Hepatocyte (in vitro differentiated cells): ENCODE results near the gene ARHGAP11A. TPM values are rescaled to one million over a fixed set of nuclear protein-coding genes. Genes with fewer than 3 reads are reported as not detected.
"Not testable (repeated sequence)": the region's sequence is repeated elsewhere in the genome, so short reads cannot be mapped to it uniquely, and the experiment has no call there.

Source experiments
- DNase-seq: peaks from one replicate; pipeline ENCODE4 v3.0.0-alpha.2; 2016; ENCODE audit warnings: low spot score
- H2AFZ ChIP-seq: fragments of 200-600 bp; sonication (generic); 2 replicates; pipeline ENCODE4 v1.6.0; 2016; ENCODE audit warnings: antibody characterized with exemption, mild to moderate bottlenecking
- H3K27ac ChIP-seq: fragments of 200-600 bp; sonication (generic); 2 replicates; pipeline ENCODE4 v1.5.1; 2016; ENCODE audit warnings: mild to moderate bottlenecking
- H3K27me3 ChIP-seq: fragments of 200-600 bp; sonication (generic); 2 replicates; pipeline ENCODE4 v1.6.1; 2016
- H3K36me3 ChIP-seq: fragments of 200-600 bp; sonication (generic); replicated peaks from 2 replicates; pipeline ENCODE4 v1.5.1; 2016; ENCODE audit warnings: low read depth; ENCODE audit not compliant: insufficient read depth
- H3K4me1 ChIP-seq: fragments of 200-600 bp; sonication (generic); 2 replicates; pipeline ENCODE4 v1.5.1; 2016; ENCODE audit warnings: mild to moderate bottlenecking, moderate library complexity; ENCODE audit not compliant: insufficient read depth
- H3K4me2 ChIP-seq: fragments of 200-600 bp; sonication (generic); 2 replicates; pipeline ENCODE4 v1.6.0; 2016
- H3K4me3 ChIP-seq: fragments of 200-600 bp; sonication (generic); 2 replicates; pipeline ENCODE4 v1.5.1; 2016; ENCODE audit warnings: mild to moderate bottlenecking
- H3K79me2 ChIP-seq: fragments of 200-600 bp; sonication (generic); 2 replicates; pipeline ENCODE4 v1.6.0; 2017; ENCODE audit warnings: mild to moderate bottlenecking
- H3K9me2 ChIP-seq: fragments of 200-600 bp; sonication (generic); replicated peaks from 2 replicates; pipeline ENCODE4 v1.6.0; 2017; ENCODE audit warnings: mild to moderate bottlenecking; ENCODE audit not compliant: insufficient read depth
- H3K9me3 ChIP-seq: fragments of 200-600 bp; sonication (generic); 2 replicates; pipeline ENCODE4 v1.5.1; 2016; ENCODE audit warnings: low read depth, mild to moderate bottlenecking
- H4K20me1 ChIP-seq: fragments of 200-600 bp; sonication (generic); 2 replicates; pipeline ENCODE4 v1.6.0; 2016; ENCODE audit warnings: mild to moderate bottlenecking; ENCODE audit not compliant: insufficient read depth, poor library complexity, severe bottlenecking
- WGBS: methylation state at CpG from one replicate; pipeline ENCODE4 v1.1.6; 2016; ENCODE audit warnings: low lambda C conversion rate; ENCODE audit errors: missing lambda C conversion rate; 5-methylcytosine and 5-hydroxymethylcytosine counted together
- polyA plus RNA-seq: library from polyadenylated mRNA; unstranded; fragments of >200 nt; fragmentation: Nextera tagmentation; extraction: Ambion mirVana; gene quantifications from 2 replicates; pipeline ENCODE4 v1.2.1, GENCODE V29; 2016
- total RNA-seq: library from RNA; depleted of rRNA; stranded (reverse); fragments of >200 nt; gene quantifications from 2 replicates; pipeline ENCODE4 v1.2.3, GENCODE V29; 2014

Gene ARHGAP11A, protein sequence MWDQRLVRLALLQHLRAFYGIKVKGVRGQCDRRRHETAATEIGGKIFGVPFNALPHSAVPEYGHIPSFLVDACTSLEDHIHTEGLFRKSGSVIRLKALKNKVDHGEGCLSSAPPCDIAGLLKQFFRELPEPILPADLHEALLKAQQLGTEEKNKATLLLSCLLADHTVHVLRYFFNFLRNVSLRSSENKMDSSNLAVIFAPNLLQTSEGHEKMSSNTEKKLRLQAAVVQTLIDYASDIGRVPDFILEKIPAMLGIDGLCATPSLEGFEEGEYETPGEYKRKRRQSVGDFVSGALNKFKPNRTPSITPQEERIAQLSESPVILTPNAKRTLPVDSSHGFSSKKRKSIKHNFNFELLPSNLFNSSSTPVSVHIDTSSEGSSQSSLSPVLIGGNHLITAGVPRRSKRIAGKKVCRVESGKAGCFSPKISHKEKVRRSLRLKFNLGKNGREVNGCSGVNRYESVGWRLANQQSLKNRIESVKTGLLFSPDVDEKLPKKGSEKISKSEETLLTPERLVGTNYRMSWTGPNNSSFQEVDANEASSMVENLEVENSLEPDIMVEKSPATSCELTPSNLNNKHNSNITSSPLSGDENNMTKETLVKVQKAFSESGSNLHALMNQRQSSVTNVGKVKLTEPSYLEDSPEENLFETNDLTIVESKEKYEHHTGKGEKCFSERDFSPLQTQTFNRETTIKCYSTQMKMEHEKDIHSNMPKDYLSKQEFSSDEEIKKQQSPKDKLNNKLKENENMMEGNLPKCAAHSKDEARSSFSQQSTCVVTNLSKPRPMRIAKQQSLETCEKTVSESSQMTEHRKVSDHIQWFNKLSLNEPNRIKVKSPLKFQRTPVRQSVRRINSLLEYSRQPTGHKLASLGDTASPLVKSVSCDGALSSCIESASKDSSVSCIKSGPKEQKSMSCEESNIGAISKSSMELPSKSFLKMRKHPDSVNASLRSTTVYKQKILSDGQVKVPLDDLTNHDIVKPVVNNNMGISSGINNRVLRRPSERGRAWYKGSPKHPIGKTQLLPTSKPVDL
- total RNA-seq (4.7 and 4.9 TPM in 2 replicates), polyA plus RNA-seq (3.4 and 4.8 TPM in 2 replicates)

DNA sequence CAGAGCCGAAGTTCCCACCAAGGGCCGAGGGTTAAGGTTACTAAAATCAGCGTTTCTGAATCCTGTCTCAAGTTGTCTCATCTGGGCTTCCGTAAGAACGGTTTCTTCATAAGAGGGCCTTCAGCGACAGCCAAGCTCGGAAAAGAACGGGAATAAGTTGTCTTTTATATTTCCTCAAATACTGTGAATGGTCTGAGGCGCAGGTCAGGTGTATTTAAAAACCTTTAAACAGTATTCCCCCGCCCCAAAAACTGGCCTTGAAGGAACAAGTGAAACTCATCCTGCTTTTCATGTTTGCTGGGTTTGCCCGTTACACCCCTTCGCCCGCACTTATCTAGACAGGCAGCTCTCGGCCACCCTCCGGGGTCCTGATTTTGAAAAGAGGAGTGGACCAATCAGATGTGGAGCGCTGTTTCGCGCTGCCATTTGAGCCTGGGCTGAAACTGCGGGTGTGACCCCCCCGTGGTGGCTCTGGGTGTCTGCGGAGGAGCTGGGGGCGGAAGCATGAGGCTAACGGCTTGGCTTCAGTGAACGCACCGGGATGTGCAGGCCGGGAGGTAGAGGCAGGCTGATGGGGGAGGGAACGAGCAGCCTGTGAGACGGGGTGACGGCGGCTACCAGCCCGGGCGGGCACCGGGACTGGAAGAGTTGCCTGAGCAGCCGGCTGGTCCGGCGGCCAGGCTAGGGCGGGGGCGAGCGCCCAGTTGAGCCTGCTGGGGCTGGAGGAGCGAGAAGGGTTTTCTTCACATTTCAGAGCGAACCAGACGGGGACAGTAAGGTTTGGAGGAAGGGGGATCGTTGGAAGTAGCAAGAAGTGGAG, at the start of gene ARHGAP11A:
ARHGAP11A (plus strand) TSS at position 454 of the 820 bp plus-strand sequence. CDS start 708 bp downstream, outside the sequence.
- H3K79me2 ChIP-seq, result peaks cover 28% of the 10 kb centered on the region
- WGBS, result under 1% methylated on average over 29 of the region's 43 CpGs
- not testable (repeated sequence) for H3K4me1 ChIP-seq

DNA sequence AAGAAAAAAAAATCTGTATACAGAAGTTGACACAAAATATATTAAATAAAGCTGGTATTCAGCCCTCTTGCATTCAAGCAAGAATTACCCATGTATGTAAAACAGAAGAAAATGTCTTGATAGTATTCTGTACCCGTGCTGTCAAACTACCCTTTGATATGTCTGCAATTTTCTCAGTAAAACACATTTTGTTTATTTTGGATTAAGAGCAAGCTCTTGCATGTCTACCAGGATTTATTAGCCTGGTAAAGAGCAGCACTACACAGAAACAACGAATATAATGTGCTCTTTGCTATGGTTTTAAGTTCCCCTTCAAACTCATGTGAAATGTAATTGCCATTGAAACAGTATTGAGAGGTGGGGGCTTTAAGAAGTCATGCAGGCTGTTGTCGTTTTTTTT, 46.3 kb upstream of the ARHGAP11A start:
- not testable (repeated sequence) for H3K36me3 ChIP-seq, H3K9me3 ChIP-seq, H4K20me1 ChIP-seq, H3K79me2 ChIP-seq, H3K4me1 ChIP-seq, H3K27me3 ChIP-seq, H3K4me3 ChIP-seq, H3K9me2 ChIP-seq, H2AFZ ChIP-seq, H3K27ac ChIP-seq, H3K4me2 ChIP-seq, DNase-seq
- WGBS, result 17% methylated on average over 1 of the region's 3 CpGs

More for the DNA sequence above, at the start of gene ARHGAP11A:
- peak within 1 kb of the TSS; percentile 90 for H3K4me2 ChIP-seq
- not testable (repeated sequence) for H4K20me1 ChIP-seq, H3K9me2 ChIP-seq, H3K36me3 ChIP-seq, H3K9me3 ChIP-seq, H3K27me3 ChIP-seq
- peak within 1 kb of the TSS; percentile 96 for H2AFZ ChIP-seq
- H3K27ac ChIP-seq, result peak within 1 kb of the TSS; percentile 95
- peak; percentile 66 for DNase-seq
- peak within 1 kb of the TSS; percentile 49 for H3K4me3 ChIP-seq

DNA sequence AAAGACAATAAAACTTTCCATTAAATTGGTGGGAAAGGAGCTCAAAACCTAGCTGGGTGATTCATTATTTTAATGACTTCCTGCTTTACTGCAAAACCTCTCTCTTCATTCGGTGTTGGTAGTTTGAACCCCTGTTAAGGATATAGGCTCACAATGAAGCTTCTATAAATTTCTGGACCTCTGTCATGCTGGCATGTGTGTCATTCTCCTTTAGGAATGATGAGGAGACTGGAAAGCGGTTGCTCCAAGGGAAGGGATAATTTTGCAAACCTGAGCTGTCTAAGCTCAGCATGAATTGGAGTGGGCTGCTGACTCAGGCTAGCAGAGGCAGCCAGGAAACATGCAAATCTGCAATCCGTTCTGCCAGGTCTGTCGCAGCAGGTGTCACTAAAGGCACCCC, 36.8 kb upstream of the ARHGAP11A start:
- H3K4me2 ChIP-seq, result not testable (repeated sequence)

DNA sequence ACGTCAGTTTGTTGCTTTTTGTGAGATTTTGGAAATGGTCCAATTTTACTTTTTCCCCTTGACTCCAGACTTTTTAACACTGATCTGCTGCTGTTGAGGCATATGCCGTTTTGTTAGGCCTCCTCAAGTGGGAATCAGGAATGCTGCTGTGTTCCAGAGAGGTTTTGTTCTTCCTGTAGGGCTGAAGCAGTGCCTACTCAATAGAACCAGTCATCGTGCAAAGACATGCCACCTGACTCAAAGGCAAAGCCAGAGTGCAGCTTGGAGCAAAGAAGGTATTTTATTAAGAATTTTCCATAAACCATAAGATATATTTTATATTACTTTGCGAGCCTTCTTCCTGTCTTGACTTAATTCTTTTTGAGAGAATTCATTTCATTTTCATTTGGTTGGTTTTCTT, 29.5 kb upstream of the ARHGAP11A start:
- H3K4me2 ChIP-seq, H3K79me2 ChIP-seq, H3K9me3 ChIP-seq, H4K20me1 ChIP-seq, H3K4me3 ChIP-seq, H3K27ac ChIP-seq, H2AFZ ChIP-seq, H3K4me1 ChIP-seq, H3K9me2 ChIP-seq, DNase-seq, H3K27me3 ChIP-seq, H3K36me3 ChIP-seq: not testable (repeated sequence)
- 100% methylated on average over 1 of the region's 4 CpGs for WGBS

More for the DNA sequence above, 36.8 kb upstream of the ARHGAP11A start:
- H3K9me3 ChIP-seq, H3K9me2 ChIP-seq, H3K36me3 ChIP-seq, H3K79me2 ChIP-seq, H3K4me1 ChIP-seq, H3K4me3 ChIP-seq, H3K27me3 ChIP-seq, DNase-seq, H2AFZ ChIP-seq, H4K20me1 ChIP-seq, H3K27ac ChIP-seq: not testable (repeated sequence)
- 37% methylated on average over 2 of the region's 4 CpGs for WGBS

DNA sequence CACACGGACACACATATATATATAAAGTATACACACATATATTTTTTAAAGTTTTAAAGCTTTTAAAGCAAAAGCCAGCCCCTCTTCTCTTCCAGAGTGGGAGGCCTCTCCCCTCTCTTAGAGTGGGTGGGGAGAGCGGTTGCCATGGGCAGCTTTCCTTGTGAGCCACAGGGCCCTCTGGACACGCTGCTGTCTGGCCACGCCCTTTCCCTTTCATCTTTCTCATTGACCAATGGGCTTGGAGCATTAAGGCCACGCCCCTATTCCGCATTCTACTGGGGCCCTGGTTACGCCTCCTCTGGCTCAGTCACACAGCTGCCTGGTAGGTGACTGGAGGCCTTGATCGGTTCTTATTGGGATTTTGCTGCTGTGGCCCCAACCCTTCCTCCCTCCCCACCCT, 22.2 kb upstream of the ARHGAP11A start, which contains the start of gene GOLGA8N:
GOLGA8N (plus strand) TSS at position 306 of the 400 bp plus-strand sequence.
- DNase-seq, H3K9me2 ChIP-seq: not testable (repeated sequence)
- WGBS, result 90% methylated on average over 2 of the region's 8 CpGs

DNA sequence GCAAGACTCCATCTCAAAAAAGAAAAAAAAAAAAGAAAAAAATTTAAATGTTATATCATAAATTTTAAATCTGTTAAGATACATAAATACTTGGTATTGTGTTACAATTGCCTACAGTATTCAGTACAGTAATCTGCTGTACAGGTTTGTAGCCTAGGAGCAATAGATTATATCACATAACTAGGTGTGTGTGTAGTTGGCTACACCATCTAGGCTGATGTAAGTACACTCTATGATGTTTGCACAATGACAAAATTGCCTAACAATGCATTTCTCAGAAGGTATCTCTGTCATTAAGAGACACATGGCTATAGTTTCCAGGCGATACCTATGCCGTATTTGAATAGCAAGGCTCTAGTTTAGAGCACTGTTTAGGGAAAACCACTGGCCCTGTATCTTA, 5.8 kb upstream of the ARHGAP11A start:
- H3K27ac ChIP-seq, result not testable (repeated sequence)

More for the DNA sequence above, 22.2 kb upstream of the ARHGAP11A start, which contains the start of gene GOLGA8N:
- not testable (repeated sequence) for H3K4me1 ChIP-seq, H3K27me3 ChIP-seq, H2AFZ ChIP-seq, H3K27ac ChIP-seq, H3K9me3 ChIP-seq, H3K4me2 ChIP-seq, H4K20me1 ChIP-seq, H3K79me2 ChIP-seq, H3K4me3 ChIP-seq, H3K36me3 ChIP-seq

More for the DNA sequence above, 5.8 kb upstream of the ARHGAP11A start:
- not testable (repeated sequence) for DNase-seq, H3K4me3 ChIP-seq, H3K9me3 ChIP-seq, H3K36me3 ChIP-seq, H2AFZ ChIP-seq, H3K4me1 ChIP-seq, H4K20me1 ChIP-seq, H3K4me2 ChIP-seq, H3K79me2 ChIP-seq, H3K9me2 ChIP-seq, H3K27me3 ChIP-seq
- 95% methylated on average over 2 of the region's 2 CpGs for WGBS
